Measurements from ENCODE around the gene STX7. TPM values are rescaled to one million over a fixed set of nuclear protein-coding genes. Genes with fewer than 3 reads are reported as not detected.

STX7 gene
- total RNA-seq, 2 experiments from 2014 or later = 11.8 to 15.1 TPM

- Mint-ChIP-seq H3K27me3 (no peaks in the 10 kb centered on the region), H3K4me1 (ENCODE audit: low read depth) (peaks cover 25% of the 10 kb centered on the region), H3K27ac (no peak overlapping the region), H3K36me3 (ENCODE audit: low read depth) (peaks cover 15% of the 10 kb centered on the region), H3K4me3 (no peak overlapping the region), H3K9me3 (peaks cover 8% of the 10 kb centered on the region)
- no peak for TF ChIP-seq CTCF (IDR thresholded peaks at IDR 0.05)
- peak; percentile 25 for DNase-seq
- peak; percentile 64 for ATAC-seq
- intact Hi-C loops (cut with micrococcal nuclease) = no loop called here
- ChIA-PET POLR2A (no interaction called here), CTCF (interaction anchor here (6.6 kb wide), 1 partner anchor 212 kb away, joined by 37 read pairs; no protein-coding TSS in a partner anchor)
These were observed 21.6 kb downstream of the STX7 start for GRCh38 chr6:132491303-132491702.

GRCh38 chr6:132490478-132491204 is 22.3 kb downstream of the STX7 start:
- no peak for DNase-seq
- CTCF ChIA-PET = interaction anchor here (0.9 to 10.2 kb wide), 2 partner anchors 193 to 211 kb away, joined by 3 to 276 read pairs; no protein-coding TSS in a partner anchor
- POLR2A ChIA-PET = no interaction called here
- Mint-ChIP-seq H3K9me3 (peaks cover 8% of the 10 kb centered on the region), H3K36me3 (ENCODE audit: low read depth) (peaks cover 15% of the 10 kb centered on the region), H3K27ac (no peak overlapping the region), H3K4me3 (no peak overlapping the region), H3K4me1 (ENCODE audit: low read depth) (peaks cover 18% of the 10 kb centered on the region), H3K27me3 (no peaks in the 10 kb centered on the region)
- TF ChIP-seq CTCF (IDR thresholded peaks at IDR 0.05) = no peak
- no peak for ATAC-seq
- intact Hi-C loops (cut with micrococcal nuclease) = no loop called here

- no peak for TF ChIP-seq CTCF (IDR thresholded peaks at IDR 0.05)
- ATAC-seq (no peak), DNase-seq (no peak)
- ChIA-PET POLR2A (no interaction called here), CTCF (interaction anchor here (0.9 to 10.2 kb wide), 2 partner anchors 192 to 210 kb away, joined by 3 to 276 read pairs; no protein-coding TSS in a partner anchor)
- Mint-ChIP-seq H3K4me3 (no peak overlapping the region), H3K4me1 (ENCODE audit: low read depth) (peaks cover 12% of the 10 kb centered on the region), H3K27me3 (no peaks in the 10 kb centered on the region), H3K36me3 (ENCODE audit: low read depth) (peaks cover 14% of the 10 kb centered on the region), H3K27ac (no peak overlapping the region), H3K9me3 (peaks cover 8% of the 10 kb centered on the region)
- intact Hi-C loops (cut with micrococcal nuclease) = no loop called here
These were observed 22.9 kb downstream of the STX7 start for GRCh38 chr6:132490024-132490423.

- intact Hi-C loops (cut with micrococcal nuclease) = no loop called here
- Mint-ChIP-seq H3K4me3 (no peak overlapping the region), H3K36me3 (ENCODE audit: low read depth) (peaks cover 8% of the 10 kb centered on the region), H3K4me1 (ENCODE audit: low read depth) (peaks cover 6% of the 10 kb centered on the region), H3K27me3 (no peaks in the 10 kb centered on the region), H3K9me3 (peaks cover 5% of the 10 kb centered on the region), H3K27ac (no peak overlapping the region)
- ChIA-PET CTCF (interaction anchor here (0.9 to 10.2 kb wide), 2 partner anchors 191 to 210 kb away, joined by 3 to 276 read pairs; no protein-coding TSS in a partner anchor), POLR2A (no interaction called here)
- TF ChIP-seq CTCF (IDR thresholded peaks at IDR 0.05) = no peak
- no peak for ATAC-seq
- DNase-seq = no peak
These were observed 23.5 kb downstream of the STX7 start for GRCh38 chr6:132489376-132489775.

GRCh38 chr6:132487762-132488161 is 25.2 kb downstream of the STX7 start:
- ChIA-PET POLR2A (interaction anchor here (0.7 kb wide), 1 partner anchor 218 kb away, joined by 3 read pairs; no protein-coding TSS in a partner anchor), CTCF (interaction anchor here (0.8 to 10.2 kb wide), 4 partner anchors 9 to 208 kb away, joined by 3 to 276 read pairs (median 5); no protein-coding TSS in a partner anchor)
- Mint-ChIP-seq H3K9me3 (no peaks in the 10 kb centered on the region), H3K27me3 (no peaks in the 10 kb centered on the region), H3K4me1 (ENCODE audit: low read depth) (peaks cover 2% of the 10 kb centered on the region), H3K4me3 (no peak overlapping the region), H3K36me3 (ENCODE audit: low read depth) (no peaks in the 10 kb centered on the region), H3K27ac (no peak overlapping the region)
- TF ChIP-seq CTCF (IDR thresholded peaks at IDR 0.05) = no peak
- ATAC-seq (no peak), DNase-seq (no peak)
- intact Hi-C loops (cut with micrococcal nuclease) = no loop called here

All from activated CD8-positive, alpha-beta T cell treated with anti-CD3 and anti-CD28 coated beads for 36 hours (primary cell).